ENCODE measurements around the gene PRRT2.
A peak's percentile ranks its signal among the peaks of the same experiment; 100 is the strongest.
"Not testable (repeated sequence)": the region's sequence is repeated elsewhere in the genome, so short reads cannot be mapped to it uniquely, and the experiment has no call there.

Gene PRRT2

GRCh38 chr16:29812754-29813643 is 1.0 kb downstream of the PRRT2 start:
- DNase-seq (ENCODE audit: low spot score): no peak

GRCh38 chr16:29813644-29814562 is 1.9 kb downstream of the PRRT2 start:
- DNase-seq (ENCODE audit: low spot score): no peak

GRCh38 chr16:29814592-29814991 is 2.6 kb downstream of the PRRT2 start:
- no peak for DNase-seq (ENCODE audit: low spot score)

- no peak for DNase-seq (ENCODE audit: low spot score)
Observed at GRCh38 chr16:29815032-29815721, 3.2 kb downstream of the PRRT2 start.

- peak; percentile 90 for DNase-seq (ENCODE audit: low spot score)
Observed at GRCh38 chr16:29815793-29816693, 4.0 kb downstream of the PRRT2 start, which contains the start of gene PAGR1. PAGR1 (plus strand) TSS chr16:29816152; CDS start chr16:29816526, 374 bp downstream.

GRCh38 chr16:29816694-29817441 is 4.9 kb downstream of the PRRT2 start:
- peak; percentile 60 for DNase-seq (ENCODE audit: low spot score)

GRCh38 chr16:29818082-29818481 is 6.1 kb downstream of the PRRT2 start:
- DNase-seq (ENCODE audit: low spot score): no peak

GRCh38 chr16:29819506-29819905 is 7.5 kb downstream of the PRRT2 start:
- peak; percentile 52 for DNase-seq (ENCODE audit: low spot score)

- peak; percentile 67 for DNase-seq (ENCODE audit: low spot score)
Observed at GRCh38 chr16:29820271-29820701, 8.3 kb downstream of the PRRT2 start, which contains the start of gene MVP. MVP (plus strand) TSS chr16:29820462; CDS start chr16:29830550, 10,088 bp downstream.

- no peak for DNase-seq (ENCODE audit: low spot score)
Observed at GRCh38 chr16:29820730-29821642, 9.0 kb downstream of the PRRT2 start.

- no peak for DNase-seq (ENCODE audit: low spot score)
Observed at GRCh38 chr16:29821643-29822115, 9.7 kb downstream of the PRRT2 start.

- no peak for DNase-seq (ENCODE audit: low spot score)
Observed at GRCh38 chr16:29824589-29825144, 12.7 kb downstream of the PRRT2 start.

GRCh38 chr16:29825145-29826044 is 13.4 kb downstream of the PRRT2 start:
- DNase-seq (ENCODE audit: low spot score): peak; percentile 86

- no peak for DNase-seq (ENCODE audit: low spot score)
Observed at GRCh38 chr16:29826342-29826695, 14.3 kb downstream of the PRRT2 start.

GRCh38 chr16:29830774-29831173 is 18.8 kb downstream of the PRRT2 start:
- DNase-seq (ENCODE audit: low spot score): no peak

GRCh38 chr16:29831490-29831889 is 19.5 kb downstream of the PRRT2 start:
- no peak for DNase-seq (ENCODE audit: low spot score)

GRCh38 chr16:29833219-29833618 is 21.2 kb downstream of the PRRT2 start:
- not testable (repeated sequence) for DNase-seq (ENCODE audit: low spot score)

- no peak for DNase-seq (ENCODE audit: low spot score)
Observed at GRCh38 chr16:29834079-29834478, 22.1 kb downstream of the PRRT2 start.

Measured in D341Med (cell line).